Lung (tissue), 12 donors: ENCODE measurements around the gene FAM149B1. TPM values are rescaled to one million over a fixed set of nuclear protein-coding genes. Genes with fewer than 3 reads are reported as not detected.

Source experiments
- ATAC-seq: fragments of 200-7000 bp; cut with Tn5 transposase; one replicate; pipeline ENCODE4 v1.9.1; 2020; ENCODE audit warnings: moderate number of reproducible peaks; ENCODE audit not compliant: insufficient read depth, low FRiP score
- DNase-seq, 3 donors: peaks; one replicate each; pipeline ENCODE4 v3.0.0-alpha.2; 2013 to 2017
- H3K27ac ChIP-seq, 2 donors: one replicate each; pipeline ENCODE4 v1.5.1; 2013; ENCODE audit warnings: mild to moderate bottlenecking in 2 of 2, moderate library complexity in 2 of 2, control low read depth in 1 of 2, inconsistent platforms in 1 of 2, low read depth in 1 of 2, low read length in 1 of 2
- H3K27me3 ChIP-seq, 3 donors: one replicate each; pipeline ENCODE4 v1.5.1; 2013; ENCODE audit warnings: low read length in 2 of 3; ENCODE audit not compliant: control insufficient read depth in 3 of 3, insufficient read depth in 3 of 3
- H3K36me3 ChIP-seq, 4 donors: one replicate each; pipeline ENCODE4 v1.5.1; 2013; ENCODE audit warnings: low read length in 4 of 4, mild to moderate bottlenecking in 1 of 4, moderate library complexity in 1 of 4; ENCODE audit not compliant: control insufficient read depth in 4 of 4, insufficient read depth in 4 of 4
- H3K4me1 ChIP-seq, 5 donors: one replicate each; pipeline ENCODE4 v1.5.1; 2013; ENCODE audit warnings: low read length in 5 of 5, mild to moderate bottlenecking in 2 of 5, moderate library complexity in 1 of 5; ENCODE audit not compliant: control insufficient read depth in 5 of 5, insufficient read depth in 5 of 5
- H3K4me3 ChIP-seq: one replicate; pipeline ENCODE4 v1.5.1; 2013; ENCODE audit warnings: mild to moderate bottlenecking, control low read depth, moderate library complexity
- H3K9ac ChIP-seq, 2 donors: one replicate each; pipeline ENCODE4 v1.5.1; 2013; ENCODE audit warnings: low read length in 2 of 2, control low read depth in 1 of 2; ENCODE audit not compliant: insufficient read depth in 1 of 2
- H3K9me3 ChIP-seq, 4 donors: one replicate each; pipeline ENCODE4 v1.5.1; 2013; ENCODE audit warnings: low read length in 3 of 4, mild to moderate bottlenecking in 1 of 4, moderate library complexity in 1 of 4; ENCODE audit not compliant: control insufficient read depth in 4 of 4, insufficient read depth in 3 of 4
- WGBS, 2 donors: extraction: QIAGEN DNeasy Blood & Tissue Kit; methylation state at CpG; one replicate each; pipeline ENCODE4 v1.1.7; 2013; 5-methylcytosine and 5-hydroxymethylcytosine counted together
- polyA plus RNA-seq, 2 donors: library from polyadenylated mRNA; stranded (reverse); fragments of 200-250 nt; gene quantifications; one replicate each; pipeline ENCODE4 v1.2.1, GENCODE V29; 2013
- total RNA-seq, 2 donors: library from RNA; depleted of rRNA in 1 of 2; stranded (reverse); fragments of >200 nt in 1 of 2; gene quantifications; one replicate each; pipeline ENCODE4 v1.2.1, GENCODE V29; 2014 to 2021
- TF ChIP-seq, protein P1 (sequence below): IDR thresholded peaks from 2 replicates; pipeline ENCODE4 v1.5.1; 2012; ENCODE audit warnings: mild to moderate bottlenecking; ENCODE audit errors: control extremely low read depth, extremely low read depth
- donor health status: control.
- donor health status: control.
- donor health status: Bipolar disorder and iron deficiency.
- donor health status: healthy.
- donor health status: DM: yes; HTN: yes; CAD: no.

Gene FAM149B1
- total and polyA plus RNA-seq, 4 donors = 10.7 to 35.9 (median 18.0) TPM

DNA sequence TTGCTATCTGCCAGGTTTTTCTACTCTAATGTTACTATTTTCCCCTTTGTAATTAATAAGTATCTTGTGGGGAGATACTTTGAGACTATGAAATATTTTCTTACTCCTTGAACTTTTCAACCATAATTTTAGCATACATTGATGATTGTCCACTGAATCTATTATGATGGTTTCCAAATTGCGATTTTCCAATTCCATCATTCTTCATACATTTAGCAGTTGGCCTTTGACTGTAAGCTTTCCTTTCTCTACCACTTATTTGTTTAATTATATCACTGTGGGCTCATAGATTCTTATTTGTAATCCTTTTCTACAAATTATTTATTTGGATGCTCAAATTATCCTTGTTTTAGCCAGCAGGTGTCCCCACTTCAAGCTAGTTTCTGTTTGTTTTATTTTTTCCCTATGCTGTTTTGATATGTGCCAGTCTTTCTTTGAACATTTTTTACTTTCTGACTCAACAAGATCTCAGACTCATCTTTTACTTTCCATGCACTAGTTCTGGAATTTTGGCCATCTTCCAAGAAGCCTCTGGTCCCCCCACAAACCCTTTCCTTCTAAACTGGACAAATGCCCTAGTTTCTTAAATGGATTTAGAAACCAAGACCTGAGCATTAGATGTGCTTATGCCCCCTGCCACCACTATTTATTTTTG is 95.9 kb downstream of the FAM149B1 start:
- no peak overlapping the region for H3K9ac ChIP-seq

GRCh38 chr10:73264423-73264822 is 96.5 kb downstream of the FAM149B1 start:
- Histone ChIP-seq H3K4me3 (no peak overlapping the region), H3K36me3 (no peaks in the 10 kb centered on the region), H3K9ac (no peak overlapping the region), H3K4me1 (no peaks in the 10 kb centered on the region), H3K9me3 (no peaks in the 10 kb centered on the region), H3K27ac (no peak overlapping the region), H3K27me3 (no peaks in the 10 kb centered on the region)
- ATAC-seq = no peak
- 94 to 97% methylated on average over 2 of the region's 2 CpGs for WGBS, 2 donors
- TF ChIP-seq, protein P1, sequence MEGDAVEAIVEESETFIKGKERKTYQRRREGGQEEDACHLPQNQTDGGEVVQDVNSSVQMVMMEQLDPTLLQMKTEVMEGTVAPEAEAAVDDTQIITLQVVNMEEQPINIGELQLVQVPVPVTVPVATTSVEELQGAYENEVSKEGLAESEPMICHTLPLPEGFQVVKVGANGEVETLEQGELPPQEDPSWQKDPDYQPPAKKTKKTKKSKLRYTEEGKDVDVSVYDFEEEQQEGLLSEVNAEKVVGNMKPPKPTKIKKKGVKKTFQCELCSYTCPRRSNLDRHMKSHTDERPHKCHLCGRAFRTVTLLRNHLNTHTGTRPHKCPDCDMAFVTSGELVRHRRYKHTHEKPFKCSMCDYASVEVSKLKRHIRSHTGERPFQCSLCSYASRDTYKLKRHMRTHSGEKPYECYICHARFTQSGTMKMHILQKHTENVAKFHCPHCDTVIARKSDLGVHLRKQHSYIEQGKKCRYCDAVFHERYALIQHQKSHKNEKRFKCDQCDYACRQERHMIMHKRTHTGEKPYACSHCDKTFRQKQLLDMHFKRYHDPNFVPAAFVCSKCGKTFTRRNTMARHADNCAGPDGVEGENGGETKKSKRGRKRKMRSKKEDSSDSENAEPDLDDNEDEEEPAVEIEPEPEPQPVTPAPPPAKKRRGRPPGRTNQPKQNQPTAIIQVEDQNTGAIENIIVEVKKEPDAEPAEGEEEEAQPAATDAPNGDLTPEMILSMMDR = no peak
- no peak for DNase-seq

More for the DNA sequence above, 95.9 kb downstream of the FAM149B1 start:
- no peak overlapping the region for H3K27ac ChIP-seq
- no peaks in the 10 kb centered on the region for H3K9me3 ChIP-seq
- no peak for ATAC-seq
- no peak overlapping the region for H3K4me3 ChIP-seq
- TF ChIP-seq, protein P1 = peak; percentile 1
- no peaks in the 10 kb centered on the region for H3K36me3 ChIP-seq
- WGBS, 2 donors = 58 to 62% methylated on average over 1 of the region's 1 CpG
- no peaks in the 10 kb centered on the region for H3K4me1 ChIP-seq
- no peaks in the 10 kb centered on the region for H3K27me3 ChIP-seq
- peak in 2 of 3 donors; percentile 14 to 15 for DNase-seq

DNA sequence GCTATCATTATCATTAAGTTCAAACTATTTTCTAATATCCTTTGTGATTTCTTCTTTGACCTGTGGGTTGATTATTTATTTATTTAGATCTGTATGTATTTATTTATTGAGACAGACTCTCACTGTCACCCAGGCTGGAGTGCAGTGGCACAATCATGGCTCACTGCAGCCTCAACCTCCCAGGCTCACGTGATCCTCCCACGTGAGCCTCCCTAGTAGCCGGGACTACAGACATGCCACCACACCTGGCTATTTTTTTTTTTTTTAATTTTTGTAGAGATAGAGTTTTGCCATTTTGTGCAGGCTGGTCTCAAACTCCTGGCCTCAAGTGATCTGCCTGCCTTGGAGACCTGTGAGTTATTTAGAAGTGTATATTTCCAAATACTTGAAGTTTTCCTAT is 113.2 kb downstream of the FAM149B1 start:
- no peaks in the 10 kb centered on the region for H3K36me3 ChIP-seq
- H3K9me3 ChIP-seq = no peaks in the 10 kb centered on the region
- DNase-seq = no peak
- no peak overlapping the region for H3K27ac ChIP-seq
- no peak overlapping the region for H3K4me3 ChIP-seq
- TF ChIP-seq, protein P1 = no peak
- no peak for ATAC-seq
- H3K9ac ChIP-seq = no peak overlapping the region
- H3K27me3 ChIP-seq = no peaks in the 10 kb centered on the region
- H3K4me1 ChIP-seq = no peaks in the 10 kb centered on the region
- WGBS, 2 donors = 88 to 96% methylated on average over 3 of the region's 3 CpGs

DNA sequence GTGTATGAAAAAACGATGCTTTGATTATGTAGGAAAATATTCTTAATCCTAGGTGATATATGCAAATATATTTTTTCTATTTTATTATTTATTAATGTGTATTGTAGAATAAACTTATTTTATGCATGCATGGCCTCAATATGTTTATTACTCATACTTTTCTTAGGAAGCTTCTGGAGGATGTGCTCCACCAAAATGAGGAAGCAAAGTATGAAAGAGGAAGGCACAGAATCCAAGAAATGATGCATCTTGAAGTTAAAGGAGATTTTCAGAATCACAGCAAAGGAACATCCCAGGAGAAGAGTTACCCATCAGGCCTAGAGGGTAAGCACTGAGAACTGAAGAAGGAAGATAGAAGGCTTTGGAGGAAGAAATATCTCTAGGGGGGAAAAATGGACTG is 119.5 kb downstream of the FAM149B1 start:
- DNase-seq (no peak), ATAC-seq (no peak)
- Histone ChIP-seq H3K9ac (no peak overlapping the region), H3K4me3 (no peak overlapping the region), H3K4me1 (peaks cover 0 to 2% (median 0%) of the 10 kb centered on the region in 5 donors), H3K27me3 (no peaks in the 10 kb centered on the region), H3K27ac (no peak overlapping the region), H3K36me3 (peaks cover 0 to 2% (median 0%) of the 10 kb centered on the region in 4 donors), H3K9me3 (no peaks in the 10 kb centered on the region)
- TF ChIP-seq, protein P1 = no peak
- 85 to 91% methylated on average over 1 of the region's 1 CpG for WGBS, 2 donors
